Activated CD4-positive, alpha-beta T cell treated with anti-CD3 and anti-CD28 coated beads, Interleukin-2, amount 50 U/mL, for 24 hours (primary cell): Measurements from ENCODE around the gene SERPINB11.
"Not testable (repeated sequence)": the region's sequence is repeated elsewhere in the genome, so short reads cannot be mapped to it uniquely, and the experiment has no call there.

Experiments
- DNase-seq, 2 donors: peaks; one replicate each; pipeline ENCODE4 v3.0.0-alpha.2; 2020; ENCODE audit warnings: low read depth in 1 of 2, low spot score in 1 of 2

Gene SERPINB11

GRCh38 chr18:63702660-63703059 lies at the start of gene SERPINB11:
SERPINB11 (plus strand) TSS chr18:63702960; CDS start chr18:63710194, 7,234 bp downstream.
- DNase-seq, result no peak

- DNase-seq, result not testable (repeated sequence)
Measured at GRCh38 chr18:63658920-63659319, 43.8 kb upstream of the SERPINB11 start.

- DNase-seq, result not testable (repeated sequence)
Measured at GRCh38 chr18:63661750-63662149, 41.0 kb upstream of the SERPINB11 start, which contains the start of gene SERPINB3. SERPINB3 (minus strand) TSS chr18:63661893; CDS start chr18:63661216, 677 bp downstream.

DNA sequence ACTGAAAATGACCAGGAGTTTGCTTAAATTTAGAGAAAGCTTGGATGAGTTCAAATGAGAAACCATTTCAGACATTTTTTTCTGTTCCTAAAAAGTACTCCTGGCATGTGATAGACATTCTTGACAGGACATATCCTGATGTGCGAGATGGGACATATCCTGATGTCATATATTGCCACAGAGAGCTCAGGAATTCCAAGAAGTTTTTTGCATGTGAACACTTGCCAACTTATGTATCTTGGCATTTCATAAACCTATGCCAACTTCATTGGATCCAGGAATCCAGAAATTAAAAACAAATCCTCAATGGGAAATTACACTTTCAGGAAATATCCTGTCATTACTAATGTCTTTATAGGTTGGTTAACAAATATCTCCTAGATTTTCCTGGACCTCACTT lies 38.2 kb upstream of the SERPINB11 start:
- no peak for DNase-seq

DNA sequence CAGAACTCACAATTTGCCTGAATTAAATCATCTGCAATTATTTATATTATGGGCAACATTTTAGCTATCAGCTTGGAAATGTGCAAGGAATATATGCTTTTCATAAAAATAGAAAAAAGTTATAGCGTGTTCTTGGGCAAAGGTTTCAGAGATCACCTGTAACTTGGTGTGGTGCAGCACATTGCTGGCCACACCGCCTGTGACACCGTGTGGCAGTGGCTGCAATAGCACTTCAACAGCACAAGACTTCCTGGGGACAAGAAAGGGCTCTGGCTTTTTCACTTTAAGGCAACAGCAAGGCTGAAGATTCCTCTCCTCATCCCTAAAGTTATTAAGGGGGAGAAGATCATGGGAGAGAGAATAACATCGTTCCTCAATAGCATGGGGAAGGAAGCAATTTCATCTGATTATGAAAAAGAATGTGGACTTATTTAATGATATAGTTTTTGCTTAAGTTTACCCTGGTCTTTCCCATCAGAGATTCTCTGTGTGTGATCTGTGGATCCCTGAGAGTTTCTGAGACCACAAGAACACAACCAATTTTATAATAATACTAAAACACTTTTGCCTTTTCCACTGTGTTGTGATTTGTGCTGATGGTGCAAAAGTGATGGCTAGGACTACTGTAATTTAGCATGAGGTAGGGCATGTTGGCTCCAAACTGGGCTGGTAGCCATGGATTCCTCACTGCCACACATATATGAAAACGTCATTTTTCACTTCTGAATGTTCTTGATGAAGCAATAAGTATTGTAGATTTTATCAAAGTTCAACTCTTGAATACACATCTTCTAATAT lies 26.0 kb upstream of the SERPINB11 start:
- no peak for DNase-seq

- DNase-seq, result no peak
Measured at GRCh38 chr18:63677500-63678225, 25.1 kb upstream of the SERPINB11 start.

DNA sequence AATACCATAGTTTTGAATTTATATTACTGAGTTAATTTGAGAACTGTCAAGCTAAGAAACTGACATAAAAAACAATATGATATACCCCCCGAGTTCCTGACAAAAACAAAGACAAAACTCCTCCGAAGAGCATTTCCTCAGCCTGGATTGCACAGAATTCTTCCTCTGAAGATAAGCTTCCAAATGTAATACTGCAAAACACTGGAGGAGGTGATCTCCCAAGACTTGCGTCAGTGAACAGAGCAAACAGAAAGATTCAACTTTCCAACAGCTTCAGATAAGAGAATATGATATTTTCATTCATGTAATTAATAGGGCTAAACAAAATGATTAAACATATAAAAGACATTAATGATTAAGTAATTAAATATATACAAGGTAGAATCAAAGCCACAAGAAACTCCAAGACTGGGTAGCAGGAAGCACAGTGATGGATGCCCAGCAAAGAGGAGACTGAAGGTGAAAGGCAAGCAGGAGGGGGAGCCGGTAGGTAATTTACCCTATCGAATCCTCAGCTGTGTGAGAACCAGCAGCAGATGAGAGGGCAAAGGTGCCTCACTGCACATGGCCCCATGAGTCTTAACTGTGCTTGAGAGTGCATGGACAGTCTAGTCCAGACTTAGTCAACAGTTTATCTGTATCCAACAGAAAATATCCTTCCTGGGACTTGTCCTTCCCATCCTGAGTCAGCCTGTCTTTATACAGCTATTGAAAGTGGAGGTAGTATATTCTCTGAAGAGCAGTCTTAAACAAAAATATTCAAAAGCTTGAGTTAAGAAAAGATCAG lies 22.7 kb upstream of the SERPINB11 start:
- no peak for DNase-seq

DNA sequence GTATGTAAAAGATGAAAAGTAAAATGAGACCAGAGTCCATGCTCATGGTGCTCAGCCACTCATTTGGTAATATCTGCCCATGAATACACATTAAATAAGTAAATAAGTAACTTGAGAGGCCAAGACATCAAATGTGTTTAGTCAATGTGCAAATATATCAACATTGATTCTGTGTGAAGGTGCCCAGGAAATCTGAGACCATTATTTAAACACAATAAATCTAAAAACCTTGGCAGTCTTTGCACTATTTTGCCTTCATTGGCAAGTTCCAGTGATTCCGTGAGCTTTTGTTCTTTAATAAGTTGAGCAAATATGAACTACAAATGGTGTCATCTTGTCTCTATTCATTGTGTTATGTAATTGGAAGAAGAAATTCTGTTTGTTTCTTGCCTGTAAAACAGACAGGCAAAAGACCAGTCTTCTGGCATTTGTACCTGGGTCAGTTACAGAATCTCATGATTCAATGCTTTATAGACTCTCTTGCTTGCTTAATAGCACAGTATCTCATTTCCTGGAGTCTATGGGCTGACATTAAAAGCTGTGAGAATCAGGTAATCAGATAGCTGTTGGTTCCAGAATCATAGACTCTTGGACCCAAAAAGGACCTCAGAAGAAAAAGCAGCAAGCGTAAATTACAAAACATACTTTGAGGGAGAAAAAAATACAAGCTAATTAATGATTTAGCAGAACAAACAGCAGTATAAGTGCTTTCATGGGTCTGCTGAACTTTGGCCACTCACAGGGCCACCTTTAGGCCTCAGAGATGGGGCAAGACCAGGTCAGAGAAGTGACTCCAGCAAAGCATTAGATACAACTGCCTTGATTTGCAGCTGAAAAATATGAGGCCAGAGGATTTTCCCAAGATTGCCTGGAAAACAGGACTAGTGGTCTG lies 21.1 kb upstream of the SERPINB11 start:
- no peak for DNase-seq

GRCh38 chr18:63683152-63683551 lies 19.6 kb upstream of the SERPINB11 start:
- DNase-seq, result no peak

- DNase-seq, result no peak
Measured at GRCh38 chr18:63683890-63684289, 18.9 kb upstream of the SERPINB11 start.

- no peak for DNase-seq
Measured at GRCh38 chr18:63684718-63685117, 18.0 kb upstream of the SERPINB11 start.

DNA sequence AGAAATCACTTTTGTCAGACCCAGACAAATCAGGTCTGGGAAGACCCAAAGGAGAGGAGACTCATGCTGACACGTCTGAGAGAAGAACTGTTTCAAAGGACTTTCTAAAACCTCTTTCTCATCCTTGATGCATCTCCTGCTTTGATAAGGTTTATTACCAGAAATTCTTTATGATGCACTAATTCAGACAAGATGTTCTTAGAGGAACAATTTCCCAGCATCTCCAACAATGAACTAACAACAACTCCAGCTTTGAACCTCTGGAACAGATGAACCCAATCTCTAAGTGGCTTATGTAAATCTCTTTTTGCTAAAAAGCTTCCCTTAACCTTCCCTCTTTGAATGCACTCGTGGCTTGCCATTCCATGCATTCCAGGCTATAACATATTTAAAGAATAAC lies 15.9 kb upstream of the SERPINB11 start:
- no peak for DNase-seq

DNA sequence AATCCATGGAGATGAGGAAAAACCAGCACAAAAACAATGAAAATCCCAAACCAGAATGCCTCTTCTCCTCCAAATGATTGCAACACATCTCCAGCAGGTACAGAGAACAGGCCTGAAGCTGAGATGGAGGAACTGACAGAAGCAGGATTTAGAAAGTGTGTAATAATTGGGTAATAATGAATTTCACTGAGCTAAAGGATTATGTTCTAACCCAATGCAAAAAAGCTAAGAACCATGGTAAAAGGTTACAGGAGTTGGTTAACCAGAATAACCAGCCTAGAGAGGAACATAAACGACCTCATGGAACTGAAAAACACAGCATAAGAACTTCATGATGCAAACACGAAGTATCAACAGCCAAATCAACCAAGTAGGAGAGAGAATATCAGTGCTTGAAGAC lies 13.7 kb upstream of the SERPINB11 start:
- no peak for DNase-seq

GRCh38 chr18:63697097-63697660 lies 5.6 kb upstream of the SERPINB11 start:
- no peak for DNase-seq

- no peak for DNase-seq
Measured at GRCh38 chr18:63700501-63700900, 2.3 kb upstream of the SERPINB11 start.

GRCh38 chr18:63701952-63702351 lies 808 bp upstream of the SERPINB11 start:
- no peak for DNase-seq

- no peak for DNase-seq
Measured at GRCh38 chr18:63705401-63705800, 2.6 kb downstream of the SERPINB11 start.

DNA sequence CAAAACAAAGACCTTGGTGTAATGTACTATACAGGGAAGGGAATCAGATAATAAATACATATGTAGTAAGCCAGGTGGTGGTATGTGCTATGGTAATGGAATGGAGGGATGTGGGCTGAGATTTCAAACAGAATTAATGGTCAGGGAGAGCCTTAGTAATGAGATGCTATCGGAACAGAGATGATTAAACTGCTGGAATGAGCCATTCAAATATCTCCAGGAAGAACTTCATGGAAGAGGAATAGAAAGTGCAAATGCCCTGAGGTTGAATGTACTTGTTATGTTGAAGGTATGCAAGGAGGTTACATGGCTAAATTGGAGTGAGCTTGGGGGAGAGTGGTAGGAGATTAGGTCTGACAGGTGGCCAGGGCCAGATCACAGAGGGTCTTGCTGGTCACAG lies 5.1 kb downstream of the SERPINB11 start:
- DNase-seq, result no peak

- DNase-seq, result no peak
Measured at GRCh38 chr18:63708650-63709049, 5.9 kb downstream of the SERPINB11 start.
